GM12875 (cell line): ENCODE data around the gene SART3.

Source experiments
- H3K4me3 ChIP-seq: one replicate; pipeline ENCODE4 v1.5.1; 2011; ENCODE audit warnings: low read depth, low read length, control low read depth
- CTCF ChIP-seq: IDR thresholded peaks from 2 replicates; pipeline ENCODE4 v1.5.1; 2011; ENCODE audit warnings: low read depth, mild to moderate bottlenecking, control low read depth, inconsistent platforms, low read length, moderate library complexity, borderline replicate concordance; ENCODE audit not compliant: insufficient read depth

The SART3 gene

GRCh38 chr12:108600702-108601007, 39.7 kb upstream of the SART3 start:
- no peak overlapping the region for H3K4me3 ChIP-seq
- no peak for TF ChIP-seq CTCF

GRCh38 chr12:108599948-108600701, 39.2 kb upstream of the SART3 start:
- H3K4me3 ChIP-seq = no peak overlapping the region
- no peak for TF ChIP-seq CTCF

- no peak for TF ChIP-seq CTCF
- H3K4me3 ChIP-seq = no peak overlapping the region
Measured at GRCh38 chr12:108599541-108599940, 38.6 kb upstream of the SART3 start.

GRCh38 chr12:108598553-108599250, 37.7 kb upstream of the SART3 start:
- no peak overlapping the region for H3K4me3 ChIP-seq
- TF ChIP-seq CTCF = no peak

- H3K4me3 ChIP-seq = no peak within 1 kb of the TSS
- TF ChIP-seq CTCF = no peak
Measured at GRCh38 chr12:108597559-108598471, 36.8 kb upstream of the SART3 start, which contains the start of gene TMEM119. Gene TMEM119, minus strand, starts transcription at chr12:108598084. Its CDS starts 5,701 bp downstream, at chr12:108592383.

GRCh38 chr12:108596854-108597558, 36.0 kb upstream of the SART3 start:
- no peak overlapping the region for H3K4me3 ChIP-seq
- no peak for TF ChIP-seq CTCF
